Measurements from ENCODE around the gene ANKRD26.

DNA sequence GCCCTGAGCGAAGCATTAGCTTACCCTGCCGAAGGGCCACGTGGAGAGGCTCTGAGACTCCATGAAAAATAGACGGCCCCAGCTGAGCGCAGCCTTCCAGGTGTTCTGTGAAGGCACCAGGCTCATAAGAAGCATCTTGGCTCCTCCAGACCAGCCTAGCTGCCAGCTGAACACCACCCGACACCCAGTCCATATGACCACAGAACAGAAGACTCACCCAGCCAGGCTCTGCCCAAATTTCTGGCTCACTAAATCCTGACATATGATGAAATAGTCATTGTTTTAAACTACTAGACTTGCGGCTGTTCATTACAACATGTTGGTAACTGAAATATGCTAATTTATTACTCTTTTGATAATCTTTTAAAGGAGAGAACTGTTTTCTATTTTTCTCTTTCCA is 140.0 kb downstream of the ANKRD26 start:
- no peak for TF ChIP-seq CTCF (IDR thresholded peaks at IDR 0.05)
- TF ChIP-seq EZH2 (IDR thresholded peaks at IDR 0.05; ENCODE audit: borderline replicate concordance, insufficient read depth, low read depth, low read length, poor library complexity, severe bottlenecking): no peak

Data from B cell (primary cell).